H1 (cell line): ENCODE measurements around the gene DAAM1. TPM values are rescaled to one million over a fixed set of nuclear protein-coding genes. Genes with fewer than 3 reads are reported as not detected.

ENCODE experiments used
- CTCF ChIA-PET: fragments of 300-600 bp; sonication (Branson Sonifier 250); formaldehyde crosslinking; loops from one replicate; lab custom pipeline; 2021; ENCODE audit not compliant: partially characterized antibody; lab: Charles Lee
- POLR2A ChIA-PET: fragments of 300-600 bp; sonication (Branson Sonifier 250); formaldehyde crosslinking; loops from one replicate; lab custom pipeline; 2021; ENCODE audit warnings: inconsistent platforms; ENCODE audit not compliant: partially characterized antibody; lab: Charles Lee
- DNase-seq, 2 experiments: peaks; one replicate each; pipeline versions ENCODE4 v3.0.0 to v3.0.0-alpha.2; 2010 to 2022; ENCODE audit warnings: low spot score in 2 of 2, low read depth in 1 of 2, mixed read lengths in 1 of 2
- FAIRE-seq: peaks from 2 replicates; lab custom pipeline; 2011; peaks lifted over from hg19 to GRCh38; lab: Jason Lieb, UNC
- H2AFZ ChIP-seq: 2 replicates; pipeline ENCODE4 v1.8.1; 2012; ENCODE audit warnings: low read length, inconsistent platforms
- H2AK5ac ChIP-seq: 2 replicates; pipeline ENCODE4 v1.6.1; 2013; ENCODE audit warnings: low read depth, low read length
- H2BK120ac ChIP-seq: replicated peaks from 2 replicates; pipeline ENCODE3; 2013; ENCODE audit warnings: low read depth, low read length, inconsistent platforms
- H2BK12ac ChIP-seq: 2 replicates; pipeline ENCODE4 v1.6.1; 2013; ENCODE audit warnings: low read depth, low read length
- H2BK15ac ChIP-seq: 2 replicates; pipeline ENCODE4 v1.6.1; 2013; ENCODE audit warnings: low read length
- H2BK20ac ChIP-seq: 2 replicates; pipeline ENCODE4 v1.6.1; 2013; ENCODE audit warnings: low read length
- H2BK5ac ChIP-seq: 2 replicates; pipeline ENCODE4 v1.6.1; 2013; ENCODE audit warnings: low read depth, low read length
- H3K14ac ChIP-seq: 2 replicates; pipeline ENCODE4 v1.6.1; 2013; ENCODE audit warnings: inconsistent platforms; ENCODE audit not compliant: insufficient read length
- H3K18ac ChIP-seq: 2 replicates; pipeline ENCODE4 v1.6.1; 2013; ENCODE audit warnings: low read length; ENCODE audit errors: extremely low read depth
- H3K23ac ChIP-seq: 2 replicates; pipeline ENCODE4 v1.6.1; 2013; ENCODE audit warnings: inconsistent platforms; ENCODE audit not compliant: insufficient read length
- H3K23me2 ChIP-seq: 2 replicates; pipeline ENCODE4 v1.6.1; 2013; ENCODE audit warnings: low read depth, low read length
- H3K27ac ChIP-seq: 2 replicates; pipeline ENCODE4 v1.6.1; 2011; ENCODE audit warnings: low read depth, low read length, inconsistent platforms
- H3K27me3 ChIP-seq, 4 experiments: replicated peaks in 1 of 4; 1 replicate in 1 of 4; 2 replicates in 3 of 4; pipeline versions ENCODE4 v1.6.1 to v1.8.1; 2011 to 2013; ENCODE audit warnings: low read length in 3 of 4, mild to moderate bottlenecking in 3 of 4, inconsistent platforms in 2 of 4, mixed read lengths in 2 of 4, moderate library complexity in 1 of 4; ENCODE audit not compliant: control insufficient read depth in 3 of 4, insufficient read depth in 3 of 4; ENCODE audit errors: extremely low read depth in 1 of 4
- H3K36me3 ChIP-seq, 4 experiments: 2 replicates each; pipeline versions ENCODE4 v1.6.1 to v1.8.1; 2011 to 2013; ENCODE audit warnings: mild to moderate bottlenecking in 4 of 4, low read length in 3 of 4, moderate library complexity in 2 of 4, control low read depth in 1 of 4, inconsistent platforms in 1 of 4; ENCODE audit not compliant: insufficient read depth in 4 of 4, control insufficient read depth in 2 of 4
- H3K4ac ChIP-seq: replicated peaks from 2 replicates; pipeline ENCODE3; 2013; ENCODE audit warnings: low read length, low read depth, mixed read lengths, inconsistent platforms; ENCODE audit not compliant: insufficient read length
- H3K4me1 ChIP-seq, 4 experiments: replicated peaks in 1 of 4; 1 replicate in 1 of 4; 2 replicates in 3 of 4; pipeline versions ENCODE4 v1.6.1 to v1.8.1; 2011 to 2013; ENCODE audit warnings: low read length in 3 of 4, inconsistent platforms in 2 of 4, mixed read lengths in 1 of 4; ENCODE audit not compliant: insufficient read depth in 4 of 4, control insufficient read depth in 3 of 4
- H3K4me2 ChIP-seq, 2 experiments: 2 replicates each; pipeline versions ENCODE4 v1.6.1 to v1.8.1; 2011 to 2013; ENCODE audit warnings: low read depth in 2 of 2, low read length in 2 of 2, control low read depth in 1 of 2, inconsistent platforms in 1 of 2, mild to moderate bottlenecking in 1 of 2; ENCODE audit not compliant: insufficient read depth in 1 of 2
- H3K4me3 ChIP-seq, 4 experiments: fragments of 200-600, 300-600 bp in 1 of 4; sonication (generic), shearing (Covaris generic), sonication (Bioruptor Twin) in 1 of 4; 2 replicates each; pipeline versions ENCODE4 v1.5.1 to v1.8.1; 2011 to 2016; ENCODE audit warnings: low read length in 4 of 4, low read depth in 3 of 4, control low read depth in 2 of 4, inconsistent platforms in 2 of 4, mild to moderate bottlenecking in 2 of 4, mixed read lengths in 1 of 4, moderate library complexity in 1 of 4; ENCODE audit not compliant: insufficient read depth in 2 of 4; ENCODE audit errors: extremely low read depth in 1 of 4
- H3K56ac ChIP-seq: replicated peaks from 2 replicates; pipeline ENCODE3; 2013; ENCODE audit warnings: low read depth, mild to moderate bottlenecking, mixed read lengths, low read length, inconsistent platforms; ENCODE audit not compliant: insufficient read length
- H3K79me1 ChIP-seq: 2 replicates; pipeline ENCODE4 v1.6.1; 2013; ENCODE audit warnings: low read depth, low read length, control low read depth
- H3K79me2 ChIP-seq, 2 experiments: 2 replicates each; pipeline versions ENCODE4 v1.6.1 to v1.8.1; 2012 to 2013; ENCODE audit warnings: low read length in 2 of 2, mild to moderate bottlenecking in 2 of 2, inconsistent platforms in 1 of 2; ENCODE audit not compliant: insufficient read depth in 2 of 2, control insufficient read depth in 1 of 2
- H3K9ac ChIP-seq, 4 experiments: replicated peaks in 1 of 4; 1 replicate in 1 of 4; 2 replicates in 3 of 4; pipeline versions ENCODE4 v1.6.1 to v1.8.1; 2011 to 2013; ENCODE audit warnings: low read depth in 3 of 4, low read length in 3 of 4, control low read depth in 2 of 4, mild to moderate bottlenecking in 2 of 4, moderate library complexity in 2 of 4, inconsistent platforms in 1 of 4; ENCODE audit errors: extremely low read depth in 1 of 4
- H3K9me3 ChIP-seq, 2 experiments: 2 replicates each; pipeline versions ENCODE4 v1.6.1 to v1.8.1; 2012 to 2013; ENCODE audit warnings: mild to moderate bottlenecking in 2 of 2, moderate library complexity in 2 of 2, control low read depth in 1 of 2, inconsistent platforms in 1 of 2, low read depth in 1 of 2, low read length in 1 of 2, mixed read lengths in 1 of 2; ENCODE audit not compliant: insufficient read depth in 2 of 2
- H4K20me1 ChIP-seq, 2 experiments: replicated peaks in 1 of 2; 2 replicates each; pipeline versions ENCODE3 to v1.8.1; 2011 to 2013; ENCODE audit warnings: inconsistent platforms in 2 of 2, low read length in 2 of 2, mild to moderate bottlenecking in 1 of 2; ENCODE audit not compliant: insufficient read depth in 2 of 2, control insufficient read depth in 1 of 2
- H4K5ac ChIP-seq: 2 replicates; pipeline ENCODE4 v1.6.1; 2013; ENCODE audit warnings: low read length, low read depth, mixed read lengths, inconsistent platforms; ENCODE audit not compliant: insufficient read length
- H4K8ac ChIP-seq: 2 replicates; pipeline ENCODE4 v1.8.0; 2013; ENCODE audit warnings: mild to moderate bottlenecking, moderate library complexity, low read length, inconsistent platforms; ENCODE audit not compliant: insufficient read depth; ENCODE audit errors: extremely low read depth
- H4K91ac ChIP-seq: replicated peaks from 2 replicates; pipeline ENCODE3; 2013; ENCODE audit warnings: low read length, mixed read lengths, inconsistent platforms; ENCODE audit not compliant: insufficient read length
- POLR2AphosphoS5 ChIP-seq: IDR thresholded peaks from 2 replicates; pipeline ENCODE4 v1.6.1; 2011; ENCODE audit warnings: low read depth, low read length
- SIN3A ChIP-seq, 2 experiments: IDR thresholded peaks in 1 of 2; conservative IDR thresholded peaks in 1 of 2; 2 replicates each; pipeline ENCODE4 v1.6.1; 2011 to 2012; ENCODE audit warnings: low read length in 2 of 2, improper control_type of control experiment in 1 of 2, low read depth in 1 of 2, mild to moderate bottlenecking in 1 of 2
- TBP ChIP-seq: IDR thresholded peaks from 2 replicates; pipeline ENCODE4 v1.6.1; 2011; ENCODE audit warnings: low read depth, low read length, improper control_type of control experiment
- WGBS, 2 experiments: shearing (Covaris generic) in 1 of 2; methylation state at CpG; one replicate each; pipeline versions ENCODE4 v1.1.6 to v1.1.7; 2013 to 2015; ENCODE audit warnings: low lambda C conversion rate in 2 of 2, mixed read lengths in 2 of 2, inconsistent platforms in 1 of 2, low coverage in 1 of 2, missing lambda C conversion rate in 1 of 2; ENCODE audit not compliant: insufficient replicate concordance in 2 of 2, insufficient coverage in 1 of 2, insufficient read length in 1 of 2; ENCODE audit errors: extremely low coverage in 1 of 2, missing lambda C conversion rate in 1 of 2; 5-methylcytosine and 5-hydroxymethylcytosine counted together
- polyA plus RNA-seq, 7 experiments: library from polyadenylated mRNA; depleted of rRNA in 3 of 7; stranded (reverse) in 5 of 7; unstranded in 2 of 7; fragments of >200 nt in 5 of 7; fragments of 200-250 nt in 2 of 7; gene quantifications; 1 replicate in 5 of 7; 2 replicates in 1 of 7; 4 replicates in 1 of 7; pipeline versions ENCODE4 v1.2.1 to v1.2.3, GENCODE V29; 2011 to 2013; ENCODE audit warnings: missing spikeins in 2 of 7, mixed read lengths in 2 of 7
- total RNA-seq: library from RNA; stranded (reverse); fragmentation: NEBNext Ultra II Directional; extraction: Animal tissue kit (Norgen Biotek cat#: 25700); gene quantifications from 2 replicates; pipeline ENCODE4 v1.2.1, GENCODE V29; 2021
- TF ChIP-seq, protein P1 (sequence below), 3 experiments: IDR thresholded peaks; 1 replicate in 2 of 3; 2 replicates in 1 of 3; pipeline versions ENCODE4 v1.5.1 to v1.6.1; 2011; ENCODE audit warnings: low read length in 3 of 3, mild to moderate bottlenecking in 3 of 3, inconsistent platforms in 2 of 3, low read depth in 1 of 3, moderate library complexity in 1 of 3; ENCODE audit not compliant: insufficient read depth in 1 of 3; ENCODE audit errors: control extremely low read depth in 1 of 3

DAAM1 gene
- total and polyA plus RNA-seq, 2 of the 8 experiments (the other 6 are each of a cell fraction or from before 2014, with no cell fraction given): 5.0 to 44.9 TPM

DNA sequence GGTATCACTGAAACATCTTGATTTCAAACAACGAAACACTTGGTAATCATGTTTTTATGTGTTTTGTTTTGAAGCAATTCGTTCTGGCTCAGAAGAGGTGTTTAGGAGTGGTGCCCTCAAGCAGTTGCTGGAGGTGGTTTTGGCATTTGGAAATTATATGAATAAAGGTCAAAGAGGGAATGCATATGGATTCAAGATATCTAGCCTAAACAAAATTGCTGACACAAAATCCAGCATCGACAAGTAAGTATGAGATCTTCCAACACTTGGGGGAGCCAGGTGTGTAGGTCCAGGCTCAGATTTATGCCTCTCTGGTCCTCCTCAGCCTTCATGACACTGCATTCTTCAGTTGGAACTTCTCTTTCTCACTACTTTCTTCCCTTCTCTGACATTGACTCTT lies 166.6 kb downstream of the DAAM1 start:
- Histone ChIP-seq H4K91ac (no peak overlapping the region), H3K9ac (no peak overlapping the region), H3K27ac (no peak overlapping the region), H3K27me3 (no peaks in the 10 kb centered on the region), H3K4me2 (no peak overlapping the region), H3K4me1 (peaks cover 0 to 4% (median 2%) of the 10 kb centered on the region in 4 experiments; a peak in 3 of 7 replicates), H2BK5ac (no peak overlapping the region), H2BK120ac (no peak overlapping the region), H2AK5ac (no peak overlapping the region), H3K23me2 (no peaks in the 10 kb centered on the region), H4K8ac (no peak overlapping the region), H4K20me1 (no peaks in the 10 kb centered on the region), H3K23ac (no peak overlapping the region), H3K14ac (no peak overlapping the region), H3K4ac (no peak overlapping the region), H4K5ac (no peak overlapping the region), H2BK20ac (no peak overlapping the region), H2BK12ac (no peak overlapping the region), H3K18ac (no peak overlapping the region), H3K56ac (no peak overlapping the region), H3K79me2 (no peaks in the 10 kb centered on the region), H2AFZ (no peak overlapping the region), H3K9me3 (no peaks in the 10 kb centered on the region), H2BK15ac (no peak overlapping the region), H3K79me1 (no peaks in the 10 kb centered on the region), H3K36me3 (peaks cover 0 to 3% (median 1%) of the 10 kb centered on the region in 4 experiments; a peak in 2 of 8 replicates), H3K4me3 (no peak overlapping the region)
- WGBS, 2 experiments: 92% methylated on average over 3 of the region's 3 CpGs; no CpG with 5 or more reads in 1 of the 2 experiments
- POLR2A ChIA-PET: no interaction called here
- DNase-seq: no peak
- FAIRE-seq: no peak
- CTCF ChIA-PET: no interaction called here
- TF ChIP-seq SIN3A (conservative IDR thresholded peaks at IDR 0.05 in 1 of 2, IDR thresholded peaks at IDR 0.05 in 1 of 2; ENCODE audit: low read depth in 1 of 2, low read length in 2 of 2) (no peak), POLR2AphosphoS5 (no peak), TBP (no peak)
- TF ChIP-seq, protein P1, sequence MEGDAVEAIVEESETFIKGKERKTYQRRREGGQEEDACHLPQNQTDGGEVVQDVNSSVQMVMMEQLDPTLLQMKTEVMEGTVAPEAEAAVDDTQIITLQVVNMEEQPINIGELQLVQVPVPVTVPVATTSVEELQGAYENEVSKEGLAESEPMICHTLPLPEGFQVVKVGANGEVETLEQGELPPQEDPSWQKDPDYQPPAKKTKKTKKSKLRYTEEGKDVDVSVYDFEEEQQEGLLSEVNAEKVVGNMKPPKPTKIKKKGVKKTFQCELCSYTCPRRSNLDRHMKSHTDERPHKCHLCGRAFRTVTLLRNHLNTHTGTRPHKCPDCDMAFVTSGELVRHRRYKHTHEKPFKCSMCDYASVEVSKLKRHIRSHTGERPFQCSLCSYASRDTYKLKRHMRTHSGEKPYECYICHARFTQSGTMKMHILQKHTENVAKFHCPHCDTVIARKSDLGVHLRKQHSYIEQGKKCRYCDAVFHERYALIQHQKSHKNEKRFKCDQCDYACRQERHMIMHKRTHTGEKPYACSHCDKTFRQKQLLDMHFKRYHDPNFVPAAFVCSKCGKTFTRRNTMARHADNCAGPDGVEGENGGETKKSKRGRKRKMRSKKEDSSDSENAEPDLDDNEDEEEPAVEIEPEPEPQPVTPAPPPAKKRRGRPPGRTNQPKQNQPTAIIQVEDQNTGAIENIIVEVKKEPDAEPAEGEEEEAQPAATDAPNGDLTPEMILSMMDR (IDR thresholded peaks at IDR 0.05; ENCODE audit: control extremely low read depth in 1 of 3, insufficient read depth in 1 of 3, low read depth in 1 of 3, low read length in 3 of 3): no peak
